GM23338 (cell line): Measurements from ENCODE around the gene TM7SF2. TPM values are rescaled to one million over a fixed set of nuclear protein-coding genes. Genes with fewer than 3 reads are reported as not detected.

ENCODE experiments used
- ATAC-seq: fragments of 200-7000 bp; cut with Tn5 transposase; 3 replicates; pipeline ENCODE4 v1.9.1; 2020
- DNase-seq: peaks from one replicate; pipeline ENCODE4 v3.0.0-alpha.2; 2015; ENCODE audit warnings: low spot score
- H2AFZ ChIP-seq: fragments of 200-600 bp; sonication (generic); 2 replicates; pipeline ENCODE4 v1.8.0; 2016; ENCODE audit warnings: antibody characterized with exemption, mild to moderate bottlenecking, moderate library complexity
- H3F3A ChIP-seq: fragments of 200-600 bp; sonication (generic); replicated peaks from 2 replicates; pipeline ENCODE4 v1.8.0; 2017; ENCODE audit warnings: antibody characterized with exemption, mixed run types, low read depth
- H3K27ac ChIP-seq: fragments of 200-600 bp; sonication (generic); 2 replicates; pipeline ENCODE4 v1.6.1; 2016; ENCODE audit warnings: low read depth
- H3K27me3 ChIP-seq: fragments of 200-600 bp; sonication (generic); 2 replicates; pipeline ENCODE4 v1.8.0; 2016; ENCODE audit warnings: mild to moderate bottlenecking, mixed run types, moderate library complexity; ENCODE audit not compliant: insufficient read depth
- H3K36me3 ChIP-seq: fragments of 200-600 bp; sonication (generic); 2 replicates; pipeline ENCODE4 v1.8.0; 2016; ENCODE audit warnings: mild to moderate bottlenecking; ENCODE audit not compliant: insufficient read depth
- H3K4me1 ChIP-seq: fragments of 200-600 bp; sonication (generic); 2 replicates; pipeline ENCODE4 v1.8.0; 2016; ENCODE audit warnings: mild to moderate bottlenecking, moderate library complexity; ENCODE audit not compliant: insufficient read depth
- H3K4me2 ChIP-seq: fragments of 200-600 bp; sonication (generic); 2 replicates; pipeline ENCODE4 v1.7.1; 2017; ENCODE audit warnings: mixed run types
- H3K4me3 ChIP-seq: fragments of 200-600 bp; sonication (generic); 2 replicates; pipeline ENCODE4 v1.6.1; 2016; ENCODE audit warnings: mixed run types
- H3K79me2 ChIP-seq: fragments of 200-600 bp; sonication (generic); replicated peaks from 2 replicates; pipeline ENCODE4 v1.8.0; 2017; ENCODE audit warnings: mild to moderate bottlenecking; ENCODE audit not compliant: insufficient read depth
- H3K9me2 ChIP-seq: fragments of 200-600 bp; sonication (generic); 2 replicates; pipeline ENCODE4 v1.8.0; 2017; ENCODE audit not compliant: insufficient read depth
- H4K20me1 ChIP-seq: fragments of 200-600 bp; sonication (generic); replicated peaks from 2 replicates; pipeline ENCODE4 v1.8.0; 2017; ENCODE audit warnings: mild to moderate bottlenecking; ENCODE audit not compliant: insufficient read depth
- H3K27ac Mint-ChIP-seq: 2 replicates; pipeline ENCODE4 v1.8.0; 2020; ENCODE audit warnings: inconsistent platforms, mild to moderate bottlenecking, moderate library complexity, mixed read lengths
- H3K27me3 Mint-ChIP-seq: 3 replicates; pipeline ENCODE4 v1.8.0; 2022; ENCODE audit warnings: low read depth, mild to moderate bottlenecking, moderate library complexity, mixed read lengths, inconsistent platforms; ENCODE audit not compliant: insufficient read depth, poor library complexity
- H3K36me3 Mint-ChIP-seq: 3 replicates; pipeline ENCODE4 v1.8.0; 2021; ENCODE audit warnings: low read depth, mild to moderate bottlenecking, inconsistent platforms, moderate library complexity, mixed read lengths
- H3K4me1 Mint-ChIP-seq: 3 replicates; pipeline ENCODE4 v1.8.0; 2020; ENCODE audit warnings: mild to moderate bottlenecking, inconsistent platforms, mixed read lengths
- H3K4me3 Mint-ChIP-seq: 3 replicates; pipeline ENCODE4 v1.8.0; 2021; ENCODE audit warnings: moderate library complexity, mild to moderate bottlenecking, inconsistent platforms, mixed read lengths
- H3K9me3 Mint-ChIP-seq: 3 replicates; pipeline ENCODE4 v1.8.0; 2020; ENCODE audit warnings: moderate library complexity, mild to moderate bottlenecking, inconsistent platforms, mixed read lengths
- CREB1 ChIP-seq: fragments of 250-450 bp; sonication (Bioruptor Pico); IDR thresholded peaks from 2 replicates; pipeline ENCODE4 v1.5.0; 2020; ENCODE audit warnings: low read depth, mild to moderate bottlenecking, moderate library complexity
- CTCF ChIP-seq, 2 experiments: fragments of 200-600 bp in 1 of 2; sonication (generic) in 1 of 2; conservative IDR thresholded peaks; 2 replicates each; pipeline versions ENCODE4 v1.5.1 to v1.6.1; 2016 to 2017; ENCODE audit warnings: antibody characterized with exemption in 2 of 2, low read depth in 2 of 2, mild to moderate bottlenecking in 2 of 2, moderate library complexity in 1 of 2
- ETS1 ChIP-seq: IDR thresholded peaks from 2 replicates; pipeline ENCODE4 v1.6.1; 2016; ENCODE audit warnings: antibody characterized with exemption
- EZH2 ChIP-seq: fragments of 200-600 bp; sonication (generic); IDR thresholded peaks from one replicate; pipeline ENCODE4 v1.8.0; 2017; ENCODE audit warnings: antibody characterized with exemption, mild to moderate bottlenecking, low read depth; ENCODE audit not compliant: unreplicated experiment
- EZH2phosphoT487 ChIP-seq: fragments of 200-600 bp; sonication (generic); IDR thresholded peaks from one replicate; pipeline ENCODE4 v1.8.1; 2018; ENCODE audit warnings: antibody characterized with exemption; ENCODE audit not compliant: unreplicated experiment
- JUNB ChIP-seq: IDR thresholded peaks from one replicate; pipeline ENCODE4 v1.6.1; 2016; ENCODE audit warnings: antibody characterized with exemption; ENCODE audit not compliant: unreplicated experiment
- NANOG ChIP-seq: IDR thresholded peaks from 2 replicates; pipeline ENCODE4 v1.6.1; 2016; ENCODE audit warnings: antibody characterized with exemption, borderline replicate concordance
- POLR2AphosphoS5 ChIP-seq: IDR thresholded peaks from 2 replicates; pipeline ENCODE4 v1.6.1; 2016; ENCODE audit warnings: antibody characterized with exemption, low read depth
- REST ChIP-seq: IDR thresholded peaks from one replicate; pipeline ENCODE4 v1.6.1; 2018; ENCODE audit warnings: antibody characterized with exemption; ENCODE audit not compliant: unreplicated experiment
- STAT1 ChIP-seq: IDR thresholded peaks from one replicate; pipeline ENCODE4 v1.6.1; 2016; ENCODE audit warnings: antibody characterized with exemption; ENCODE audit not compliant: unreplicated experiment
- ZNF331 ChIP-seq: fragments of 250-450 bp; sonication (Bioruptor Pico); IDR thresholded peaks from 2 replicates; pipeline ENCODE4 v1.5.0; 2020; ENCODE audit warnings: low read depth, mild to moderate bottlenecking, moderate library complexity
- polyA plus RNA-seq: library from polyadenylated mRNA; unstranded; fragments of >200 nt; fragmentation: Nextera tagmentation; extraction: Ambion mirVana; gene quantifications from 2 replicates; pipeline ENCODE4 v1.2.1, GENCODE V29; 2016
- total RNA-seq: library from RNA; depleted of rRNA; stranded (reverse); fragments of >200 nt; shearing (Covaris generic); gene quantifications from 2 replicates; pipeline ENCODE4 v1.2.3, GENCODE V29; 2014

Gene TM7SF2
- total and polyA plus RNA-seq, 2 experiments from 2014 or later, result 43.5 to 82.3 TPM

GRCh38 chr11:65087827-65088226 lies 23.8 kb upstream of the TM7SF2 start:
- no peaks in the 10 kb centered on the region for H3K27me3 ChIP-seq
- Mint-ChIP-seq H3K27ac (no peak overlapping the region), H3K4me3 (no peak overlapping the region), H3K4me1 (peaks cover 10% of the 10 kb centered on the region), H3K27me3 (peaks cover 8% of the 10 kb centered on the region), H3K36me3 (peaks cover 8% of the 10 kb centered on the region), H3K9me3 (no peaks in the 10 kb centered on the region)
- H3K36me3 ChIP-seq, result no peaks in the 10 kb centered on the region
- ATAC-seq (no peak), DNase-seq (no peak)
- H3K27ac ChIP-seq, result no peak overlapping the region
- H3K4me2 ChIP-seq, result no peak overlapping the region
- H3K9me2 ChIP-seq, result no peaks in the 10 kb centered on the region
- peaks cover 3% of the 10 kb centered on the region; the same call in 1 of the 2 replicates for H3K4me1 ChIP-seq
- TF ChIP-seq ZNF331, result no peak
- TF ChIP-seq JUNB, result no peak
- no peak for TF ChIP-seq POLR2AphosphoS5
- TF ChIP-seq REST, result no peak
- no peak for TF ChIP-seq NANOG
- TF ChIP-seq CREB1 (CRISPR knock-in tag), result no peak
- TF ChIP-seq EZH2, result no peak
- TF ChIP-seq EZH2phosphoT487, result no peak
- no peak overlapping the region for H3K4me3 ChIP-seq
- no peak overlapping the region for H2AFZ ChIP-seq
- 0 out of 2 replicates have a peak, but pooled peaks cover 1% of the 10 kb centered on the region for H3F3A ChIP-seq
- H3K79me2 ChIP-seq, result peaks cover 16% of the 10 kb centered on the region
- peaks cover 6% of the 10 kb centered on the region; the same call in 1 of the 2 replicates for H4K20me1 ChIP-seq

- H3K4me1 Mint-ChIP-seq, result peaks cover 5% of the 10 kb centered on the region; the same call in 1 of the 3 replicates
- Histone ChIP-seq H3K27ac (no peak overlapping the region), H3K9me2 (no peaks in the 10 kb centered on the region), H3K27me3 (no peaks in the 10 kb centered on the region), H3F3A (no peaks in the 10 kb centered on the region), H3K36me3 (no peaks in the 10 kb centered on the region), H2AFZ (no peak overlapping the region), H3K4me1 (no peaks in the 10 kb centered on the region), H4K20me1 (no peaks in the 10 kb centered on the region), H3K4me3 (no peak overlapping the region), H3K4me2 (no peak overlapping the region), H3K79me2 (peaks cover 5% of the 10 kb centered on the region; the same call in 1 of the 2 replicates)
- no peak overlapping the region for H3K27ac Mint-ChIP-seq
- H3K9me3 Mint-ChIP-seq, result no peaks in the 10 kb centered on the region
- no peak for TF ChIP-seq NANOG
- TF ChIP-seq ETS1, result no peak
- TF ChIP-seq JUNB, result no peak
- no peak for TF ChIP-seq REST
- TF ChIP-seq CTCF (conservative IDR thresholded peaks at IDR 0.05; ENCODE audit: low read depth in 2 of 2), result no peak
- no peak for TF ChIP-seq STAT1
- no peak for TF ChIP-seq POLR2AphosphoS5
- DNase-seq (no peak), ATAC-seq (no peak)
- peaks cover 1% of the 10 kb centered on the region for H3K27me3 Mint-ChIP-seq
- no peak overlapping the region for H3K4me3 Mint-ChIP-seq
- H3K36me3 Mint-ChIP-seq, result peaks cover 5% of the 10 kb centered on the region; the same call in 2 of the 3 replicates
Observed at GRCh38 chr11:65089621-65090020, 22.1 kb upstream of the TM7SF2 start.
